Measurements from ENCODE around the gene L3MBTL1.

Gene L3MBTL1

GRCh38 chr20:43559147-43559987, 51.9 kb downstream of the L3MBTL1 start:
- no peak for TF ChIP-seq CTCF (IDR thresholded peaks at IDR 0.05)

- no peak for TF ChIP-seq CTCF (IDR thresholded peaks at IDR 0.05)
Measured at GRCh38 chr20:43560974-43561373, 53.5 kb downstream of the L3MBTL1 start.

GRCh38 chr20:43563429-43563828, 55.9 kb downstream of the L3MBTL1 start:
- TF ChIP-seq CTCF (IDR thresholded peaks at IDR 0.05) = no peak

GRCh38 chr20:43563991-43564390, 56.5 kb downstream of the L3MBTL1 start:
- no peak for TF ChIP-seq CTCF (IDR thresholded peaks at IDR 0.05)

GRCh38 chr20:43564455-43564854, 57.0 kb downstream of the L3MBTL1 start:
- no peak for TF ChIP-seq CTCF (IDR thresholded peaks at IDR 0.05)

- TF ChIP-seq CTCF (IDR thresholded peaks at IDR 0.05) = no peak
Measured at GRCh38 chr20:43564993-43565757, 57.7 kb downstream of the L3MBTL1 start.

GRCh38 chr20:43565758-43566104, 58.2 kb downstream of the L3MBTL1 start:
- no peak for TF ChIP-seq CTCF (IDR thresholded peaks at IDR 0.05)

All from LNCAP (cell line).